Activated CD4-positive, alpha-beta T cell treated with anti-CD3 and anti-CD28 coated beads for 36 hours (primary cell): ENCODE results near the gene KIAA1217. TPM values are rescaled to one million over a fixed set of nuclear protein-coding genes. Genes with fewer than 3 reads are reported as not detected.

Experiments used
- ATAC-seq: fragments of 200-7000 bp; cut with Tn5 transposase; one replicate; pipeline ENCODE4 v1.10.0; 2021; ENCODE audit warnings: mild to moderate bottlenecking, moderate library complexity
- CTCF ChIA-PET: fragments of 350-600 bp; sonication (Branson Sonifier 250); formaldehyde crosslinking; loops from one replicate; lab custom pipeline; 2021; ENCODE audit warnings: antibody characterized with exemption; lab: Charles Lee
- POLR2A ChIA-PET: fragments of 350-600 bp; sonication (Branson Sonifier 250); formaldehyde crosslinking; loops from one replicate; lab custom pipeline; 2021; ENCODE audit warnings: antibody characterized with exemption, inconsistent platforms; lab: Charles Lee
- DNase-seq: peaks from one replicate; pipeline ENCODE4 v3.0.0-alpha.2; 2020
- H3K27ac Mint-ChIP-seq: one replicate; pipeline ENCODE4 v1.8.0; 2021; ENCODE audit warnings: mixed read lengths
- H3K27me3 Mint-ChIP-seq: one replicate; pipeline ENCODE4 v1.8.0; 2021; ENCODE audit warnings: mixed read lengths
- H3K36me3 Mint-ChIP-seq: one replicate; pipeline ENCODE4 v1.8.0; 2021; ENCODE audit warnings: low read depth, mixed read lengths
- H3K4me1 Mint-ChIP-seq: one replicate; pipeline ENCODE4 v1.8.0; 2021; ENCODE audit warnings: mixed read lengths
- H3K4me3 Mint-ChIP-seq: one replicate; pipeline ENCODE4 v1.8.0; 2021; ENCODE audit warnings: mild to moderate bottlenecking, moderate library complexity, mixed read lengths
- H3K9me3 Mint-ChIP-seq: one replicate; pipeline ENCODE4 v1.8.0; 2021; ENCODE audit warnings: low read depth, mixed read lengths
- intact Hi-C, 2 experiments: fragments of 100-400 bp; cut with DNase I in 1 of 2; cut with micrococcal nuclease in 1 of 2; formaldehyde crosslinking; loops; one replicate each; pipeline versions ENCODE4 v1.14.2 to v1.15.1; 2022 to 2024; cut with DNase I, micrococcal nuclease
- total RNA-seq, 2 experiments: library from RNA; stranded (reverse); gene quantifications; one replicate each; pipeline ENCODE4 v1.2.3, GENCODE V29; 2021

The KIAA1217 gene
- total RNA-seq, 2 experiments from 2014 or later = 0.53 to 0.60 TPM

GRCh38 chr10:24570658-24571426 is 361.9 kb downstream of the KIAA1217 start:
- H3K27ac Mint-ChIP-seq = no peak overlapping the region
- POLR2A ChIA-PET = interaction anchor here (0.7 kb wide), 1 partner anchor 130 kb away, joined by 3 read pairs; no protein-coding TSS in a partner anchor
- intact Hi-C loops = no loop called here
- H3K9me3 Mint-ChIP-seq = no peaks in the 10 kb centered on the region
- H3K4me1 Mint-ChIP-seq = peaks cover 11% of the 10 kb centered on the region
- no peaks in the 10 kb centered on the region for H3K36me3 Mint-ChIP-seq
- CTCF ChIA-PET = interaction anchor here (0.9 kb wide), 1 partner anchor 14 kb away, joined by 3 read pairs; no protein-coding TSS in a partner anchor
- peaks cover 13% of the 10 kb centered on the region for H3K27me3 Mint-ChIP-seq
- DNase-seq (no peak), ATAC-seq (no peak)
- no peak overlapping the region for H3K4me3 Mint-ChIP-seq

- Mint-ChIP-seq H3K4me3 (no peak overlapping the region), H3K36me3 (no peaks in the 10 kb centered on the region), H3K27ac (no peak overlapping the region), H3K4me1 (peaks cover 11% of the 10 kb centered on the region), H3K27me3 (peaks cover 17% of the 10 kb centered on the region), H3K9me3 (no peaks in the 10 kb centered on the region)
- CTCF ChIA-PET = interaction anchor here (0.6 to 1.0 kb wide), 3 partner anchors 15 to 1155 kb away, joined by 3 read pairs; no protein-coding TSS in a partner anchor
- ATAC-seq (no peak), DNase-seq (no peak)
- intact Hi-C loops = no loop called here
- POLR2A ChIA-PET = interaction anchor here (0.7 kb wide), 1 partner anchor 128 kb away, joined by 3 read pairs; no protein-coding TSS in a partner anchor
These were observed 363.0 kb downstream of the KIAA1217 start for GRCh38 chr10:24571870-24572450.

- POLR2A ChIA-PET = no interaction called here
- Mint-ChIP-seq H3K9me3 (no peaks in the 10 kb centered on the region), H3K4me1 (peaks cover 11% of the 10 kb centered on the region), H3K27me3 (peaks cover 17% of the 10 kb centered on the region), H3K36me3 (no peaks in the 10 kb centered on the region), H3K27ac (no peak overlapping the region), H3K4me3 (no peak overlapping the region)
- DNase-seq (no peak), ATAC-seq (no peak)
- CTCF ChIA-PET = no interaction called here
- intact Hi-C loops = no loop called here
These were observed 365.2 kb downstream of the KIAA1217 start for GRCh38 chr10:24574161-24574560.

- Mint-ChIP-seq H3K4me1 (peaks cover 11% of the 10 kb centered on the region), H3K36me3 (no peaks in the 10 kb centered on the region), H3K27me3 (peaks cover 17% of the 10 kb centered on the region), H3K9me3 (no peaks in the 10 kb centered on the region), H3K27ac (no peak overlapping the region), H3K4me3 (no peak overlapping the region)
- ATAC-seq = no peak
- ChIA-PET POLR2A (no interaction called here), CTCF (no interaction called here)
- intact Hi-C loops = no loop called here
- DNase-seq = no peak
These were observed 365.7 kb downstream of the KIAA1217 start for GRCh38 chr10:24574578-24575155.

- H3K4me3 Mint-ChIP-seq = no peak overlapping the region
- peaks cover 15% of the 10 kb centered on the region for H3K27me3 Mint-ChIP-seq
- intact Hi-C loops = no loop called here
- no peaks in the 10 kb centered on the region for H3K36me3 Mint-ChIP-seq
- ChIA-PET POLR2A (no interaction called here), CTCF (interaction anchor here (0.8 kb wide), 1 partner anchor 388 kb away, joined by 4 read pairs; no protein-coding TSS in a partner anchor)
- DNase-seq (no peak), ATAC-seq (no peak)
- no peak overlapping the region for H3K27ac Mint-ChIP-seq
- peaks cover 11% of the 10 kb centered on the region for H3K4me1 Mint-ChIP-seq
- no peaks in the 10 kb centered on the region for H3K9me3 Mint-ChIP-seq
These were observed 366.6 kb downstream of the KIAA1217 start for GRCh38 chr10:24575481-24576002.

GRCh38 chr10:24579448-24579847 is 370.5 kb downstream of the KIAA1217 start:
- ATAC-seq (no peak), DNase-seq (no peak)
- peaks cover 2% of the 10 kb centered on the region for H3K36me3 Mint-ChIP-seq
- H3K4me1 Mint-ChIP-seq = peaks cover 8% of the 10 kb centered on the region
- H3K9me3 Mint-ChIP-seq = no peaks in the 10 kb centered on the region
- H3K4me3 Mint-ChIP-seq = no peak overlapping the region
- H3K27me3 Mint-ChIP-seq = peaks cover 9% of the 10 kb centered on the region
- ChIA-PET POLR2A (no interaction called here), CTCF (interaction anchor here (0.6 to 0.7 kb wide), 2 partner anchors 39 to 798 kb away, joined by 3 read pairs; no protein-coding TSS in a partner anchor)
- intact Hi-C loops = no loop called here
- H3K27ac Mint-ChIP-seq = no peak overlapping the region

GRCh38 chr10:24579906-24580305 is 371.0 kb downstream of the KIAA1217 start:
- Mint-ChIP-seq H3K9me3 (no peaks in the 10 kb centered on the region), H3K4me1 (peaks cover 6% of the 10 kb centered on the region), H3K27ac (no peak overlapping the region), H3K4me3 (no peak overlapping the region), H3K27me3 (peaks cover 7% of the 10 kb centered on the region), H3K36me3 (peaks cover 4% of the 10 kb centered on the region)
- ChIA-PET POLR2A (no interaction called here), CTCF (interaction anchor here (0.6 to 0.7 kb wide), 4 partner anchors 38 to 878 kb away, joined by 3 read pairs; no protein-coding TSS in a partner anchor)
- DNase-seq = no peak
- no peak for ATAC-seq
- intact Hi-C loops = no loop called here

- Mint-ChIP-seq H3K4me3 (no peak overlapping the region), H3K27me3 (no peaks in the 10 kb centered on the region), H3K27ac (no peak overlapping the region), H3K4me1 (peaks cover 11% of the 10 kb centered on the region), H3K36me3 (peaks cover 36% of the 10 kb centered on the region), H3K9me3 (no peaks in the 10 kb centered on the region)
- ChIA-PET CTCF (interaction anchor here (0.6 kb wide), 1 partner anchor 119 kb away, joined by 3 read pairs; no protein-coding TSS in a partner anchor), POLR2A (no interaction called here)
- ATAC-seq (no peak), DNase-seq (no peak)
- intact Hi-C loops = no loop called here
These were observed 380.3 kb downstream of the KIAA1217 start for GRCh38 chr10:24589265-24589664.

- no peak for DNase-seq
- peaks cover 30% of the 10 kb centered on the region for H3K36me3 Mint-ChIP-seq
- POLR2A ChIA-PET = no interaction called here
- intact Hi-C loops = no loop called here
- H3K27ac Mint-ChIP-seq = no peak overlapping the region
- H3K27me3 Mint-ChIP-seq = no peaks in the 10 kb centered on the region
- peaks cover 11% of the 10 kb centered on the region for H3K4me1 Mint-ChIP-seq
- no peak overlapping the region for H3K4me3 Mint-ChIP-seq
- CTCF ChIA-PET = no interaction called here
- no peaks in the 10 kb centered on the region for H3K9me3 Mint-ChIP-seq
- peak; percentile 88 for ATAC-seq
These were observed 381.9 kb downstream of the KIAA1217 start for GRCh38 chr10:24590697-24591457.

- no peak overlapping the region for H3K27ac Mint-ChIP-seq
- DNase-seq (no peak), ATAC-seq (no peak)
- H3K36me3 Mint-ChIP-seq = peaks cover 45% of the 10 kb centered on the region
- peaks cover 4% of the 10 kb centered on the region for H3K4me1 Mint-ChIP-seq
- CTCF ChIA-PET = interaction anchor here (1.1 kb wide), 1 partner anchor 21 kb away, joined by 4 read pairs; no protein-coding TSS in a partner anchor
- POLR2A ChIA-PET = no interaction called here
- intact Hi-C loops = no loop called here
- no peaks in the 10 kb centered on the region for H3K9me3 Mint-ChIP-seq
- no peak overlapping the region for H3K4me3 Mint-ChIP-seq
- H3K27me3 Mint-ChIP-seq = no peaks in the 10 kb centered on the region
These were observed 387.4 kb downstream of the KIAA1217 start for GRCh38 chr10:24596217-24596930.
